Astrocyte (in vitro differentiated cells and primary cell): Measurements from ENCODE around the gene VPS72. TPM values are rescaled to one million over a fixed set of nuclear protein-coding genes. Genes with fewer than 3 reads are reported as not detected.
A peak's percentile ranks its signal among the peaks of the same experiment; 100 is the strongest.

ENCODE experiments used
- DNase-seq: peaks from one replicate; pipeline ENCODE4 v3.0.0-alpha.2; 2010; ENCODE audit warnings: low read depth
- FAIRE-seq: peaks from 2 replicates; lab custom pipeline; 2011; peaks lifted over from hg19 to GRCh38; lab: Jason Lieb, UNC
- H2AFZ ChIP-seq: 2 replicates; pipeline ENCODE4 v1.6.0; 2012; ENCODE audit warnings: low read depth, low read length, inconsistent platforms
- H3K27ac ChIP-seq: 2 replicates; pipeline ENCODE4 v1.5.1; 2011; ENCODE audit warnings: low read depth, low read length, inconsistent platforms
- H3K27me3 ChIP-seq: 2 replicates; pipeline ENCODE4 v1.6.0; 2011; ENCODE audit warnings: low read length, inconsistent platforms; ENCODE audit not compliant: insufficient read depth
- H3K36me3 ChIP-seq: 2 replicates; pipeline ENCODE4 v1.5.1; 2011; ENCODE audit warnings: low read length, inconsistent platforms; ENCODE audit not compliant: insufficient read depth
- H3K4me1 ChIP-seq: 2 replicates; pipeline ENCODE4 v1.5.1; 2011; ENCODE audit warnings: low read length, inconsistent platforms; ENCODE audit not compliant: insufficient read depth
- H3K4me2 ChIP-seq: 2 replicates; pipeline ENCODE4 v1.6.0; 2012; ENCODE audit warnings: low read length, inconsistent platforms
- H3K4me3 ChIP-seq: 2 replicates; pipeline ENCODE4 v1.5.1; 2011; ENCODE audit warnings: low read depth, mild to moderate bottlenecking, low read length, inconsistent platforms; ENCODE audit not compliant: insufficient read depth
- H3K79me2 ChIP-seq: 2 replicates; pipeline ENCODE4 v1.6.0; 2012; ENCODE audit warnings: mild to moderate bottlenecking, low read length, inconsistent platforms; ENCODE audit not compliant: insufficient read depth
- H3K9ac ChIP-seq: 2 replicates; pipeline ENCODE4 v1.6.0; 2012; ENCODE audit warnings: mild to moderate bottlenecking, low read length, inconsistent platforms
- H3K9me3 ChIP-seq: 2 replicates; pipeline ENCODE4 v1.5.1; 2012; ENCODE audit warnings: low read depth, mild to moderate bottlenecking, low read length, inconsistent platforms; ENCODE audit not compliant: insufficient read depth
- H4K20me1 ChIP-seq: 2 replicates; pipeline ENCODE4 v1.6.0; 2012; ENCODE audit warnings: low read length, inconsistent platforms; ENCODE audit not compliant: insufficient read depth
- H3K27ac Mint-ChIP-seq: one replicate; pipeline ENCODE4 v1.8.0; 2021; ENCODE audit warnings: mild to moderate bottlenecking, mixed read lengths; ENCODE audit not compliant: unreplicated experiment
- H3K27me3 Mint-ChIP-seq: one replicate; pipeline ENCODE4 v1.8.0; 2021; ENCODE audit warnings: low read depth, mixed read lengths; ENCODE audit not compliant: unreplicated experiment
- H3K36me3 Mint-ChIP-seq: one replicate; pipeline ENCODE4 v1.8.0; 2021; ENCODE audit warnings: low read depth, mixed read lengths; ENCODE audit not compliant: unreplicated experiment
- H3K4me1 Mint-ChIP-seq: one replicate; pipeline ENCODE4 v1.8.0; 2021; ENCODE audit warnings: low read depth, mixed read lengths; ENCODE audit not compliant: unreplicated experiment
- H3K4me3 Mint-ChIP-seq: one replicate; pipeline ENCODE4 v1.8.0; 2021; ENCODE audit warnings: mild to moderate bottlenecking, moderate library complexity, mixed read lengths; ENCODE audit not compliant: unreplicated experiment
- H3K9me3 Mint-ChIP-seq: one replicate; pipeline ENCODE4 v1.8.0; 2021; ENCODE audit warnings: mild to moderate bottlenecking, mixed read lengths; ENCODE audit not compliant: unreplicated experiment
- CTCF ChIP-seq: IDR thresholded peaks from 2 replicates; pipeline ENCODE4 v1.5.1; 2011; ENCODE audit warnings: low read depth, mild to moderate bottlenecking, inconsistent platforms, low read length, moderate library complexity; ENCODE audit not compliant: insufficient read depth
- EZH2 ChIP-seq: IDR thresholded peaks from 2 replicates; pipeline ENCODE4 v1.6.1; 2012; ENCODE audit warnings: mild to moderate bottlenecking, low read length, inconsistent platforms; ENCODE audit not compliant: insufficient read depth
- total RNA-seq: library from RNA; stranded (reverse); gene quantifications from 2 replicates; pipeline ENCODE4 v1.2.1, GENCODE V29; 2021

VPS72 gene
- total RNA-seq, 1 donor from 2014 or later, result 59.0 TPM

GRCh38 chr1:151145304-151146071, 44.5 kb downstream of the VPS72 start:
- peak overlapping the region; percentile 81 for H3K9ac ChIP-seq
- H3K4me1 ChIP-seq, result peaks cover 14% of the 10 kb centered on the region
- H2AFZ ChIP-seq, result peak overlapping the region; percentile 82
- H3K36me3 ChIP-seq, result no peaks in the 10 kb centered on the region
- no peaks in the 10 kb centered on the region for H3K9me3 ChIP-seq
- Mint-ChIP-seq H3K9me3 (no peaks in the 10 kb centered on the region), H3K27me3 (peaks cover 18% of the 10 kb centered on the region), H3K36me3 (peaks cover 5% of the 10 kb centered on the region), H3K27ac (no peak overlapping the region), H3K4me3 (peak overlapping the region; percentile 91), H3K4me1 (peaks cover 16% of the 10 kb centered on the region)
- peaks cover 2% of the 10 kb centered on the region for H3K27me3 ChIP-seq
- H3K27ac ChIP-seq, result no peak overlapping the region
- H4K20me1 ChIP-seq, result peaks cover 12% of the 10 kb centered on the region
- no peaks in the 10 kb centered on the region for H3K79me2 ChIP-seq
- TF ChIP-seq EZH2 (peak; percentile 35), CTCF (no peak)
- peak overlapping the region; percentile 71 for H3K4me3 ChIP-seq
- peak overlapping the region; percentile 84 for H3K4me2 ChIP-seq
- FAIRE-seq (no peak), DNase-seq (no peak)

- Mint-ChIP-seq H3K9me3 (no peaks in the 10 kb centered on the region), H3K27me3 (peaks cover 23% of the 10 kb centered on the region), H3K27ac (no peak overlapping the region), H3K36me3 (peaks cover 7% of the 10 kb centered on the region), H3K4me1 (peaks cover 16% of the 10 kb centered on the region), H3K4me3 (peak overlapping the region; percentile 40)
- peaks cover 2% of the 10 kb centered on the region for H3K27me3 ChIP-seq
- H3K79me2 ChIP-seq, result no peaks in the 10 kb centered on the region
- H3K27ac ChIP-seq, result no peak overlapping the region
- H2AFZ ChIP-seq, result no peak overlapping the region
- H3K9ac ChIP-seq, result no peak overlapping the region
- FAIRE-seq (no peak), DNase-seq (no peak)
- H4K20me1 ChIP-seq, result peaks cover 12% of the 10 kb centered on the region
- peaks cover 14% of the 10 kb centered on the region for H3K4me1 ChIP-seq
- H3K36me3 ChIP-seq, result no peaks in the 10 kb centered on the region
- H3K9me3 ChIP-seq, result no peaks in the 10 kb centered on the region
- TF ChIP-seq CTCF (no peak), EZH2 (no peak)
- no peak overlapping the region for H3K4me3 ChIP-seq
- peak overlapping the region; percentile 84 for H3K4me2 ChIP-seq
Observed at GRCh38 chr1:151144474-151145303, 45.3 kb downstream of the VPS72 start.
